Neural crest cell (in vitro differentiated cells): ENCODE results near the gene HES5. TPM values are rescaled to one million over a fixed set of nuclear protein-coding genes. Genes with fewer than 3 reads are reported as not detected.

ENCODE experiments used
- DNase-seq: peaks from one replicate; pipeline ENCODE4 v3.0.0; 2021; ENCODE audit warnings: low read depth, mixed read lengths, low spot score
- H3K27ac Mint-ChIP-seq: one replicate; pipeline ENCODE4 v1.8.0; 2021; ENCODE audit warnings: mild to moderate bottlenecking, mixed read lengths; ENCODE audit not compliant: unreplicated experiment
- H3K27me3 Mint-ChIP-seq: 2 replicates; pipeline ENCODE4 v1.8.0; 2021; ENCODE audit warnings: low read depth, mild to moderate bottlenecking, mixed read lengths
- H3K36me3 Mint-ChIP-seq: 2 replicates; pipeline ENCODE4 v1.8.0; 2021; ENCODE audit warnings: low read depth, mild to moderate bottlenecking, mixed read lengths
- H3K4me1 Mint-ChIP-seq: 2 replicates; pipeline ENCODE4 v1.8.0; 2021; ENCODE audit warnings: mixed read lengths
- H3K4me3 Mint-ChIP-seq: one replicate; pipeline ENCODE4 v1.8.0; 2021; ENCODE audit warnings: mild to moderate bottlenecking, mixed read lengths
- H3K9me3 Mint-ChIP-seq: 2 replicates; pipeline ENCODE4 v1.8.0; 2021; ENCODE audit warnings: mixed read lengths
- total RNA-seq: library from RNA; stranded (reverse); gene quantifications from 2 replicates; pipeline ENCODE4 v1.2.1, GENCODE V29; 2021
- TF ChIP-seq, protein P1 (sequence below): fragments of 200-600 bp; sonication (generic); conservative IDR thresholded peaks from 2 replicates; pipeline ENCODE4 v1.5.0; 2021; ENCODE audit warnings: antibody characterized with exemption, mild to moderate bottlenecking

Gene HES5
- total RNA-seq, 1 donor from 2014 or later, result 92.2 TPM

DNA sequence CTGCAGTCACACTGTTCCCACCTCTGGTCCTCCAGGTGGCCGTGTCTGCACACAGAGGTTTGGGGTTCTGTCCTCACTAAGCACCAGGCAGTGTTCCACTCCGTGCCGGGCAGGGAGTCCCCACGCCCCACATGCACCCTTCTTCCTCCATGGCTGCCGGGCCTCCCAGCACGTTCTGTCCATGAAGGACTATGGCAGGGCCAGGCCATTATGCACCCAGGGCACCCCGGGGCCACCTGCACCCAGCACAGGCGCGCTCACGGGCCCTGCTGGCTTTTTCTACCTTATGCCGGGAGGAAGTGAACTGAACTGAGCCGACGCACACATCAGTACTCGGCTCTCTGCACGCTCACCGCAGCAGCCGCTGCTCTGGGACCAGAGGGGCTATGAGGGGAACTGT is 13.9 kb downstream of the HES5 start:
- Mint-ChIP-seq H3K27me3 (no peaks in the 10 kb centered on the region), H3K27ac (no peak overlapping the region), H3K36me3 (no peaks in the 10 kb centered on the region), H3K4me3 (no peak overlapping the region), H3K4me1 (no peaks in the 10 kb centered on the region), H3K9me3 (no peaks in the 10 kb centered on the region)
- TF ChIP-seq, protein P1, sequence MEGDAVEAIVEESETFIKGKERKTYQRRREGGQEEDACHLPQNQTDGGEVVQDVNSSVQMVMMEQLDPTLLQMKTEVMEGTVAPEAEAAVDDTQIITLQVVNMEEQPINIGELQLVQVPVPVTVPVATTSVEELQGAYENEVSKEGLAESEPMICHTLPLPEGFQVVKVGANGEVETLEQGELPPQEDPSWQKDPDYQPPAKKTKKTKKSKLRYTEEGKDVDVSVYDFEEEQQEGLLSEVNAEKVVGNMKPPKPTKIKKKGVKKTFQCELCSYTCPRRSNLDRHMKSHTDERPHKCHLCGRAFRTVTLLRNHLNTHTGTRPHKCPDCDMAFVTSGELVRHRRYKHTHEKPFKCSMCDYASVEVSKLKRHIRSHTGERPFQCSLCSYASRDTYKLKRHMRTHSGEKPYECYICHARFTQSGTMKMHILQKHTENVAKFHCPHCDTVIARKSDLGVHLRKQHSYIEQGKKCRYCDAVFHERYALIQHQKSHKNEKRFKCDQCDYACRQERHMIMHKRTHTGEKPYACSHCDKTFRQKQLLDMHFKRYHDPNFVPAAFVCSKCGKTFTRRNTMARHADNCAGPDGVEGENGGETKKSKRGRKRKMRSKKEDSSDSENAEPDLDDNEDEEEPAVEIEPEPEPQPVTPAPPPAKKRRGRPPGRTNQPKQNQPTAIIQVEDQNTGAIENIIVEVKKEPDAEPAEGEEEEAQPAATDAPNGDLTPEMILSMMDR, result no peak
- no peak for DNase-seq

DNA sequence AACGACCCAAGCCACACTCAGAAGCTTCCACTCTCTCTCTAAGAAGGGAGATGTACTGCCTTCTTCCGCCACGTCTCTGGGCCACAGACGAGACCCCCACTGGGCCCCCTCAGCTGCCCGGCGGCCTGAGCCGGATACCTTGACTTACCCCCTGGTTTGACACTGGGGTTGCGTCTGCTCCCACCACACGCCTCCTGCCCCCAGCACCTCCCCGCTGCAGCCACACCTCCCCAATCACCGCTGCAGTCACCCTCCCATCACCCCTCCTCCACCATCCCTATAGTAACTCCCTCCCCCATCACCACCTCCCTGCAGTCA is 14.3 kb downstream of the HES5 start:
- Mint-ChIP-seq H3K4me3 (no peak overlapping the region), H3K27ac (no peak overlapping the region), H3K9me3 (no peaks in the 10 kb centered on the region), H3K27me3 (no peaks in the 10 kb centered on the region), H3K36me3 (no peaks in the 10 kb centered on the region), H3K4me1 (no peaks in the 10 kb centered on the region)
- TF ChIP-seq, protein P1, result no peak
- no peak for DNase-seq

GRCh38 chr1:2514863-2515762 is 14.9 kb downstream of the HES5 start:
- no peaks in the 10 kb centered on the region for H3K36me3 Mint-ChIP-seq
- H3K27ac Mint-ChIP-seq, result no peak overlapping the region
- peak overlapping the region; percentile 15 for H3K4me3 Mint-ChIP-seq
- DNase-seq, result no peak
- H3K4me1 Mint-ChIP-seq, result no peaks in the 10 kb centered on the region
- no peaks in the 10 kb centered on the region for H3K27me3 Mint-ChIP-seq
- TF ChIP-seq, protein P1, result peak; percentile 44
- no peaks in the 10 kb centered on the region for H3K9me3 Mint-ChIP-seq

DNA sequence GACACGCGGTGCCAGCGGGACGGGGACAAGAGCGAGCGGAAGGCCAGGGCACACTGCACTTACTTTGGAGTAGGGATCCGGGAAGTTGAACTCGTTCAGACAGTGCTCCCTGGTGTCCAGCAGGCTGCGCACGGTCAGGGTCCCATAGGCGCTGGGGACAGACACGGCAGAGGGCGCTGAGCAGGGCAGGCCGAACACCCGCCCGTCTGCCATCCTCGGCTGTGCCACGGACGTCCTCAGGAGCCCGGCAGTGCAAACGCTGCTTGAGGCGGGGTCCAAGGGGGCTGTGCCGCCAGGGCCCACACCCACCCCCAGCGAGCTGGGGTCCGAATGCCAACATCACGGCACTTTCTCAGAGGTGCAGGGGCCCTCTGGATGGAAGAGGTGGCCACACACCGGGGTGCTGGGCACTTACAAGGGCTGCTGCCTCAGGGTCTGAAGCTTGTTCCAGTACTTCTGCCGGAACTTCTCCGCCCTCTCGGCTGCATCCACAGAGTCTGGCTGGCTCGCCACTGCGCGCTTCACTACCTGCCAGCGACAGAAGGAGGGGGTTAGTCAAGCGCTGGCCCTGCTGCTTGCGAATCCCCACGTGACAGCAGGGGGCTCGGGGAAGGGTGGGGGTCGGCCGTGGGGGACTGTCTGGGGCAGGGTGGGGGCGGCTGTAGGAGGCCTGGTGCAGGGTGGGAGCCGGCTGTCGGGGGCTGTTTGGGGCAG is 16.0 kb downstream of the HES5 start:
- no peak for DNase-seq
- Mint-ChIP-seq H3K9me3 (no peaks in the 10 kb centered on the region), H3K36me3 (no peaks in the 10 kb centered on the region), H3K4me3 (no peak overlapping the region), H3K27me3 (no peaks in the 10 kb centered on the region), H3K4me1 (no peaks in the 10 kb centered on the region), H3K27ac (no peak overlapping the region)
- TF ChIP-seq, protein P1, result no peak

DNA sequence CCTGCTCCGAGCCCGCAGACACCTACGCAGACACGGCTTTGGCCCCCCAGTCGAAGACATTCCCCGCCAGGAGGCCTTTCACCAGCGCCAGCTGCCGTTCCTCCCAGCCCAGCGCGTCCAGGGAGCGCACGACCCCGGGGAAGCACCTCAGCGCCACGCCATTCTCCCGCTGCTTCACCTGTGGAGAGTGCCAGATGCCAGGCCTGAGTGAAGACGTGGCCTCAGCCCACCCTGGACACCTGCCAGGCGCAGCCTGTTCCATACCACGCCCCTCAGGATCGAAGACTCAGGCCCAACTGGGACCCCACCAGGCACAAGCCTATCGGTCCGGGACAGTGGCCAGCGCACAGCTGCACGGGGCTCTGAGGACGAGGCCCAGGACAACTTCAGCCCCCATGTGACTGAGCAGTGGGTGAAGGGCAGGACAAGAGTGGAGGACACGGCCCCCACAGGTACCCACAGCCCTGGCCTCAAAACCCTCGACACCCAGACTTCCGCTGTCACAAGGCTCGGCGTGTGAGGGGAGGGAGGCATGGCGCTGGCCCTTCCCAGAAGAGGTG is 17.1 kb downstream of the HES5 start:
- TF ChIP-seq, protein P1, result no peak
- Mint-ChIP-seq H3K9me3 (no peaks in the 10 kb centered on the region), H3K4me3 (no peak overlapping the region), H3K36me3 (peaks cover 2% of the 10 kb centered on the region), H3K27ac (no peak overlapping the region), H3K27me3 (no peaks in the 10 kb centered on the region), H3K4me1 (no peaks in the 10 kb centered on the region)
- no peak for DNase-seq
